Esophagus squamous epithelium (tissue), 5 donors: Measurements from ENCODE around the gene PRRT1. TPM values are rescaled to one million over a fixed set of nuclear protein-coding genes. Genes with fewer than 3 reads are reported as not detected.

ENCODE experiments used
- DNase-seq: peaks from one replicate; lab custom pipeline; 2025; lab: John Stamatoyannopoulos, UW
- H3K27ac ChIP-seq, 4 donors: fragments of 200-600 bp; sonication (generic); one replicate each; pipeline ENCODE4 v1.5.1; 2016 to 2019; ENCODE audit warnings: mild to moderate bottlenecking in 1 of 4
- H3K27me3 ChIP-seq, 4 donors: fragments of 200-600 bp; sonication (generic); 1 replicate in 3 of 4; 2 replicates in 1 of 4; pipeline versions ENCODE4 v1.5.1 to v1.6.0; 2017 to 2021; ENCODE audit warnings: antibody characterized with exemption in 1 of 4
- H3K36me3 ChIP-seq, 3 donors: fragments of 200-600 bp; sonication (generic); one replicate each; pipeline ENCODE4 v1.5.1; 2016 to 2019
- H3K4me1 ChIP-seq, 3 donors: fragments of 200-600 bp; sonication (generic); one replicate each; pipeline ENCODE4 v1.5.1; 2017 to 2019
- H3K4me3 ChIP-seq, 4 donors: fragments of 200-600 bp; sonication (generic); 1 replicate in 3 of 4; 2 replicates in 1 of 4; pipeline ENCODE4 v1.5.1; 2016 to 2019; ENCODE audit warnings: mild to moderate bottlenecking in 2 of 4, moderate library complexity in 1 of 4
- H3K9me3 ChIP-seq, 3 donors: fragments of 200-600 bp; sonication (generic); one replicate each; pipeline ENCODE4 v1.5.1; 2016 to 2019
- POLR2A ChIP-seq, 4 donors: fragments of 450-650 bp; IDR thresholded peaks; one replicate each; pipeline ENCODE4 v1.6.1; 2017; ENCODE audit warnings: antibody characterized with exemption in 4 of 4, mild to moderate bottlenecking in 4 of 4, moderate library complexity in 3 of 4
- WGBS, 2 donors: methylation state at CpG; one replicate each; pipeline ENCODE4 v1.1.5; 2018; 5-methylcytosine and 5-hydroxymethylcytosine counted together
- intact Hi-C: fragments of 100-400 bp; cut with DNase I; formaldehyde crosslinking; loops from one replicate; pipeline ENCODE4 v1.15.0; 2022
- total RNA-seq, 4 donors: library from RNA; depleted of rRNA; stranded (reverse); fragments of >200 nt; gene quantifications; one replicate each; pipeline ENCODE4 v1.1.0, GENCODE V29; 2016
- TF ChIP-seq, protein P1 (sequence below), 6 experiments: fragments of 450-650 bp in 4 of 6; fragments of 200-600 bp in 2 of 6; sonication (generic) in 2 of 6; IDR thresholded peaks; one replicate each; pipeline ENCODE4 v1.5.1; 2016 to 2019; ENCODE audit warnings: antibody characterized with exemption in 6 of 6, mild to moderate bottlenecking in 4 of 6, moderate library complexity in 4 of 6
- donor health status: DM: yes; HTN: yes; CAD: no.

The PRRT1 gene
- total RNA-seq, 4 donors from 2014 or later = 0.35 to 0.87 (median 0.57) TPM; not detected in 1

DNA sequence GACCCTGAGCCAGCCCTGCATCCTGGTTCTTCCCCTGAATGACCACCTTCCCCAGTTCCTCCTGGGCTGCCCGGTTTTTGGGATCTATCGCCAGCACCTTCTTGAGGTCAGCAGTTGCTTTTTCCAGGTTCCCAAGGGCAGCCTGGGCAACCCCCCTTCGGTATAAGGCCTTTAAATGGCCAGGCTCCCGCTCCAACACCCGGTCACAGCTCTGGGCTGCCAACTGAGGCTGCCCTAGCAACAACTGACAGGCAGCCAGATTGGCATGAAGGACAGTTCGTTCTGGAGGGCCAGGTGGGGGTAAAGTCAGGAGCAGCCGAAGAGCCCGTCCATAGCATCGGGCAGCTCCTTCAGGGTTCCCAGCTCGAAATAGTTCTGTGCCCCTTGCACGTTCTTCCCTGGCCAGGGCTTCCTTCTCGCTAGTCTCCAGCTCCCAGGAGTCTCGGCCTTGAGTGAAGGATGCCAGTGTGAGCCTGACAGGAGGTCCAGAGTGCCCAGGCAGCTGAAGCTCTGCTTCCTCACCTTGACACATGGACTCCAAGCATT lies 22.9 kb downstream of the PRRT1 start:
- H3K9me3 ChIP-seq = no peaks in the 10 kb centered on the region
- no peak for DNase-seq
- H3K4me3 ChIP-seq = peak overlapping the region; percentile 42 to 95 (median 84)
- peak overlapping the region; percentile 85 to 98 (median 96) for H3K27ac ChIP-seq
- intact Hi-C loops = no loop called here
- 83 to 88% methylated on average over 7 to 10 of the region's 13 CpGs for WGBS, 2 donors
- H3K4me1 ChIP-seq = peaks cover 28 to 75% (median 31%) of the 10 kb centered on the region in 3 donors
- H3K27me3 ChIP-seq = no peaks in the 10 kb centered on the region
- TF ChIP-seq, protein P1, sequence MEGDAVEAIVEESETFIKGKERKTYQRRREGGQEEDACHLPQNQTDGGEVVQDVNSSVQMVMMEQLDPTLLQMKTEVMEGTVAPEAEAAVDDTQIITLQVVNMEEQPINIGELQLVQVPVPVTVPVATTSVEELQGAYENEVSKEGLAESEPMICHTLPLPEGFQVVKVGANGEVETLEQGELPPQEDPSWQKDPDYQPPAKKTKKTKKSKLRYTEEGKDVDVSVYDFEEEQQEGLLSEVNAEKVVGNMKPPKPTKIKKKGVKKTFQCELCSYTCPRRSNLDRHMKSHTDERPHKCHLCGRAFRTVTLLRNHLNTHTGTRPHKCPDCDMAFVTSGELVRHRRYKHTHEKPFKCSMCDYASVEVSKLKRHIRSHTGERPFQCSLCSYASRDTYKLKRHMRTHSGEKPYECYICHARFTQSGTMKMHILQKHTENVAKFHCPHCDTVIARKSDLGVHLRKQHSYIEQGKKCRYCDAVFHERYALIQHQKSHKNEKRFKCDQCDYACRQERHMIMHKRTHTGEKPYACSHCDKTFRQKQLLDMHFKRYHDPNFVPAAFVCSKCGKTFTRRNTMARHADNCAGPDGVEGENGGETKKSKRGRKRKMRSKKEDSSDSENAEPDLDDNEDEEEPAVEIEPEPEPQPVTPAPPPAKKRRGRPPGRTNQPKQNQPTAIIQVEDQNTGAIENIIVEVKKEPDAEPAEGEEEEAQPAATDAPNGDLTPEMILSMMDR (IDR thresholded peaks at IDR 0.05) = no peak
- no peak for TF ChIP-seq POLR2A (IDR thresholded peaks at IDR 0.05)
- peaks cover 0 to 31% (median 23%) of the 10 kb centered on the region in 3 donors for H3K36me3 ChIP-seq

DNA sequence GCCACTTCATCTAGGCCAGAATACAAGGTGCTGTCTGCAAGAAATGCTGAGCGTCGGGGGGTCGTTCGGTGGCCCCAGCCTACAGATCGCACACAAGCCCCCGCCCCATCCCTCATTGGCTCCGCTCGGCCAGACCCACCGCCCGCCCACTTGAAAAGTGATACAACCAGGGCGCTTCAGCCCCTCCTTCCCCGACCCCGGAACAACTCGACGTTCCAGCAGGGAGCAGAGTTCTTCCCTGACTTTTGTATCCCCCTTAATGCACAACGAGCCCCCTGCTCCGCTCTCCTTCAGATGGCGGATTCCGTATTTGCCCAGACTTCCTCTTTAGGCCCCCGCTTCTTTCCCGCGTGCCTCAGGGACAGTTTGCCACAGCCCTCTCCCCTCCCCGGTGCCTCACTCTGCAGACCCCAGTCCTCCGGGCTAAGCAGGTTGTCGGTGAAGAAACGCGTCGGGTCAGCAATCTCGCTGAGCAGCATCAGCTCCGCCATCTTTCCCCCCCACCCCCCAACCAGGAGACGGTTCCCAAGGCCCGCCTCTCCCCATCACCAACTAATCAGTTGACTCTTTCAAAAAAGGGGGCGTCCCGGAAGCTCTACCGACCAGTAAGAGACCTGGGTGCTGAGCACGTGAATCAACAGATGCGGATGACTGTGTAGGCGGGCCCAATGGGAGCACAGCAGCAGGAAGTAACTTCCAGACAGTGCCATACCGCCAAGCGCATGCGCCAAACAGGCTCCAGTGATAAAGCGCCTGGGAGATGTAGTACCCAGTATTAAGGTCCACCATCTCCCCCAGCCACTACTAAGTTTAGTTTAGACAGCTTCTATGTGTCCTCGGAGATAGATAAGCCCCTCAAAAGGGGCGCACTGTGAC lies 23.8 kb downstream of the PRRT1 start, which contains the start of gene ATF6B:
Gene ATF6B, minus strand, starts transcription at position 530 of the 876 bp plus-strand sequence. Its CDS starts 39 bp downstream, at position 491.
- Histone ChIP-seq H3K27ac (peak within 1 kb of the TSS; percentile 85 to 98 (median 96)), H3K36me3 (peaks cover 0 to 39% (median 29%) of the 10 kb centered on the region in 3 donors), H3K9me3 (no peaks in the 10 kb centered on the region), H3K4me3 (peak within 1 kb of the TSS; percentile 61 to 95 (median 84)), H3K27me3 (no peaks in the 10 kb centered on the region), H3K4me1 (peaks cover 28 to 79% (median 31%) of the 10 kb centered on the region in 3 donors)
- intact Hi-C loops = no loop called here
- TF ChIP-seq POLR2A (IDR thresholded peaks at IDR 0.05) = peak in 3 of 4 donors; percentile 60 to 72 (median 61)
- TF ChIP-seq, protein P1 (IDR thresholded peaks at IDR 0.05) = peak in 1 of 6 experiments; percentile 21
- DNase-seq = peak; percentile 97
- 0 to 3% methylated on average over 4 to 22 of the region's 44 CpGs for WGBS, 2 donors

DNA sequence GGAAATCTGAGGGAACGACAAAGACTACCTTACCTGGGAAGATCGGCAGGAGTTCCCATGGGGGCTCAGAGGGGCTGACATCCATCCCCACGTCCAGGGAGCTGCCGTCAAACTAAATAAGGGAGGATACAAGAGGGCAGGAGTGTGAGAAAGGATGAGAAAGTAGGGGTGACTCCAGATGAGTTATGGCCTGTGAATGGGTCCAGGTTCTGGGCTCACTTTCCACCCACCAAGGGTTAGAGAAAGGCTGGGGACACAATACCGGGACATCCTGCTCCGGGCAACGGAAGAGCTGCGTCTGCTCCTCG lies 24.4 kb downstream of the PRRT1 start:
- Histone ChIP-seq H3K36me3 (peaks cover 0 to 45% (median 29%) of the 10 kb centered on the region in 3 donors), H3K4me3 (peak overlapping the region; percentile 61 to 95 (median 84)), H3K27me3 (no peaks in the 10 kb centered on the region), H3K9me3 (no peaks in the 10 kb centered on the region), H3K27ac (peak overlapping the region; percentile 83 to 98 (median 92)), H3K4me1 (peaks cover 28 to 73% (median 28%) of the 10 kb centered on the region in 3 donors)
- DNase-seq = no peak
- intact Hi-C loops = no loop called here
- TF ChIP-seq, protein P1 (IDR thresholded peaks at IDR 0.05) = no peak
- TF ChIP-seq POLR2A (IDR thresholded peaks at IDR 0.05) = no peak
- WGBS, 2 donors = 7 to 18% methylated on average over 4 to 9 of the region's 9 CpGs

DNA sequence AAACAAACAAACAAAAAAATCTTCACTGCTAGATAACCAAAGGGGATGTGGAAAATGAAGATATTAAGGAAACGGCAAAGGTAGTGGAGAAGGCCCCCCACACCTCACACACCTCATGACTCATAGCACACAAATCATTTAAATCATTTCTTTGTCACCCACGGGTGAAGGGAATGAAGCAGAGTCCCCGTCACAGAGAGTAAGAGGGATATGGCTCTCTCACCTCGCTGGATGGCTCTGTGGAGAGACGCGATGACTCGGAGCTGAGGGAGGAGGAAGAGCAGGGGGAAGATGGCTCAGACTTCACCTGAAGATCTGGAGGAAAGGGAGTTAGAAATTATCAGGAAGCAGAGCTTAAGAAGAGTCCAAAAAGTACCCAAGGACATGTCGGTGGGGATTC lies 24.9 kb downstream of the PRRT1 start:
- Histone ChIP-seq H3K27me3 (no peaks in the 10 kb centered on the region), H3K36me3 (peaks cover 0 to 50% (median 29%) of the 10 kb centered on the region in 3 donors), H3K4me3 (peak overlapping the region; percentile 61 to 95 (median 84)), H3K9me3 (no peaks in the 10 kb centered on the region), H3K4me1 (peaks cover 25 to 70% (median 28%) of the 10 kb centered on the region in 3 donors), H3K27ac (peak overlapping the region in 3 of 4 donors; percentile 83 to 98 (median 96))
- intact Hi-C loops = no loop called here
- no peak for DNase-seq
- WGBS, 2 donors = 38 to 47% methylated on average over 8 of the region's 8 CpGs
- no peak for TF ChIP-seq POLR2A (IDR thresholded peaks at IDR 0.05)
- TF ChIP-seq, protein P1 (IDR thresholded peaks at IDR 0.05) = no peak
